Effector CD4-positive, alpha-beta T cell (primary cell): ENCODE measurements around the gene PFKFB4.

Experiments used
- DNase-seq: peaks from one replicate; pipeline ENCODE4 v3.0.0-alpha.2; 2020
- total RNA-seq: gene quantifications from one replicate; lab custom pipeline; 2026; lab: John Stamatoyannopoulos, UW

PFKFB4 gene
- 3.6 reads per million, percentile 14 among the genes with 10 or more reads in this experiment for total RNA-seq

DNA sequence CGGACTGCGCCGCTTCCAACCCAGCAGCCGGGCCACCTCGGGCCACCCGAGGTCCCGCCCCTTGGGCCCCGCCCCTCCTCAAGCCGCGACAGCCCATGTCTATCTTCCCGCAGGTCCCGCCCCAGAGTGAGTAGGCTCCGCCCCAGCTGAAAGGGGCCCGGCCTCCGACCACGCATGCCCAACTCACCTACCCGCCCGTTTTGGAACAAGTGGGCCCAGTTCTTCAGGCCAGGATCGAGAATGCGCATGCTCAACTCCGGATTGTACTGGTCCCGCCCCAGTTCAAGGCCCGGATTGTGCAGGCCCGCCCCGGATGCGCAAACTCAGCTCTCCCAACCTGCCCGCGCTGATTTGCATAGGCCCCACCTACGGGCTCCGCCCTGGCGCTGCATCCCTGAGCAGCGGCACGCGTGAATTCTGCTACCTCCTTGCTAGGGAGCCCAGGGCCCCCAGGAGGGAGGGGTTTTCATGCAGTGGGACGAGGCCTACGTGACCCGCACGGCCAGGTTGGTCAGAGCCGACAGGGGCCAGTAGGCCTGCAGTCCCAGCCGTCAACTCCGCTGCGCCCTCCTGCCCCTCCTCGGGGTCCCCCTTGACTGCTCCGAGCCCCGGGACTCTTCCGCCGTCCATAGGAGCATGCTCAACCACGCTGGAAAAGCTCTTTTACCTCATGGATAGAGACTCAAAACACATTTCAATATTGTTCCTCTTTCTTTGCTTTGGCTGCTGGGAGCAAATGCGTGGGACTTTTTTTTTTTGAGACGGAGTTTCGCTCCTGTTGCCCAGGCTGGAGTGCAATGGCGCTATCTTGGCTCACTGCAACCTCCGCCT lies at the start of gene PFKFB4:
TSS of gene PFKFB4 (minus strand) at position 8 of the 831 bp plus-strand sequence. CDS start 26 bp downstream, outside the sequence.
- peak; percentile 97 for DNase-seq

DNA sequence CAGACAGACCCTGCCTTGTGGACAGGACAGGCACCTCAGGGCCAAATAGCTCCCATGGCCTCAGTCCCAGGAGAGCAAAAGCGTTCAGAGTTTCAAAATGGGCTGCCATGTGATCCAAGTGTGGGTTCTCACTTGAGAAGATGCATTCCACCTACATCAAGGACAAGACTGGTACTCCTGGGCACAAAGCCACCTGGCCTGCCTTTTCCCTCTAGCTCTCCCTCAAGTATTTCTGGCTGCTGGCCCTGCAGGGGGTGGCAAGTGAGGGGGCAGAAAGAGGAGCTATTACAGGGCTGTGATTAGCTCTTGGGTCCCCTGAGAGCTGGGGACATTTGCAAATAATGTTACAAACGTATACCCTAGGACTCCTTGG lies 45.0 kb upstream of the PFKFB4 start:
- DNase-seq: no peak

- no peak for DNase-seq
Measured at GRCh38 chr3:48600711-48601621, 44.4 kb upstream of the PFKFB4 start.

- DNase-seq: no peak
Measured at GRCh38 chr3:48599509-48600285, 43.1 kb upstream of the PFKFB4 start.

- no peak for DNase-seq
Measured at GRCh38 chr3:48599077-48599501, 42.5 kb upstream of the PFKFB4 start.

- DNase-seq: no peak
Measured at GRCh38 chr3:48598323-48599076, 41.9 kb upstream of the PFKFB4 start.

- no peak for DNase-seq
Measured at GRCh38 chr3:48597408-48597800, 40.8 kb upstream of the PFKFB4 start.

- DNase-seq: no peak
Measured at GRCh38 chr3:48596676-48597407, 40.2 kb upstream of the PFKFB4 start.

DNA sequence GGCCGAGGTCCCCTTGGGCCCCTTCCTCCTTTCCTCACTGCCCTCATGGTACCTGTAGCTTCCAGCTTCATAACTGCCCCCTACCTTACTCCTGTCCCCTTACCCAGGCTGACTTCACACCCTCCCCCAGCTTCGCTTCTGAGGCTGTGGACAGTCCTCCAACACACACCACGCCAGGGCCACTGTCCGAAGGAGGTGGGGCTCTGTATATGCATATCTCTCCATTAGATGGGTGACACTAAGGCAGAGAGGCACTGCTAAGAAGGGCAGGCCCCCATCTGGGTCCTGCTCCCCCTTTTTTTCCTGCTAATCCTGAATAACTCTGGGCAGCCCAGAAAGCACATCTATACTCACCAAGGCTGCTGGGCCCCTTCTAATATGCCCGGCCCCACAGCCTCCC lies 39.6 kb upstream of the PFKFB4 start:
- DNase-seq: no peak

DNA sequence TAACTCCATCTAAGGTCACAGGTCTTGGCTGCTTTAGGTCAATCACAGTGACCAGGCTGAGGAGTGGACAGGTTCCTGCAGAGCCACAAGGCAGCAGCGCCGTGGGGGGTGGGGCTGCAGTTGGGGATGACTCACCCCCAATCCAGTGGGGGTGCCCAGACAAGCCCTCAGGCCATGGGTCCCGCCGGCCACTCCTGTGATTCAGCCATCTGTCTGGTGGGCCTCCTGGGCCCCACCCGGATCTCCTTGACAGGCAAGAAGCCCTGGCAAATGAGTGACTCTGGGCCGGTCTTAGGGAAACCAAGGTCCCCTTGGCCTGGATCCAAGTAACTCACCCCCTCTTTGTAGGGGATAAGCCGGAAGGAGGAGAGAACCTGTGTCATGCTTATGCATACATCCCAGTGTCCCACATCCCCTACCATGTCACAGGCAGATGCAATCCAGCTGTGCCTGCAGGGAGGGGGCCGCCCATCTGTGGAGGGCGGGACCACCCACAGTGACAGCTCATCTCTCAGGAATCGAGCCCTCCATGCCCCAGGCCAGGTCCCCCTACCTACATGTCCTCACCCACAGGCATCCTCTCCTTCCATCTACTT lies 39.0 kb upstream of the PFKFB4 start:
- no peak for DNase-seq

- DNase-seq: no peak
Measured at GRCh38 chr3:48595075-48595525, 38.5 kb upstream of the PFKFB4 start, which contains the start of gene COL7A1. COL7A1 (minus strand) TSS chr3:48595329; CDS start chr3:48595159, 170 bp downstream.

GRCh38 chr3:48594417-48595049 lies 37.9 kb upstream of the PFKFB4 start:
- DNase-seq: no peak

GRCh38 chr3:48593337-48593736 lies 36.7 kb upstream of the PFKFB4 start:
- DNase-seq: no peak

- DNase-seq: no peak
Measured at GRCh38 chr3:48592519-48593087, 36.0 kb upstream of the PFKFB4 start.

DNA sequence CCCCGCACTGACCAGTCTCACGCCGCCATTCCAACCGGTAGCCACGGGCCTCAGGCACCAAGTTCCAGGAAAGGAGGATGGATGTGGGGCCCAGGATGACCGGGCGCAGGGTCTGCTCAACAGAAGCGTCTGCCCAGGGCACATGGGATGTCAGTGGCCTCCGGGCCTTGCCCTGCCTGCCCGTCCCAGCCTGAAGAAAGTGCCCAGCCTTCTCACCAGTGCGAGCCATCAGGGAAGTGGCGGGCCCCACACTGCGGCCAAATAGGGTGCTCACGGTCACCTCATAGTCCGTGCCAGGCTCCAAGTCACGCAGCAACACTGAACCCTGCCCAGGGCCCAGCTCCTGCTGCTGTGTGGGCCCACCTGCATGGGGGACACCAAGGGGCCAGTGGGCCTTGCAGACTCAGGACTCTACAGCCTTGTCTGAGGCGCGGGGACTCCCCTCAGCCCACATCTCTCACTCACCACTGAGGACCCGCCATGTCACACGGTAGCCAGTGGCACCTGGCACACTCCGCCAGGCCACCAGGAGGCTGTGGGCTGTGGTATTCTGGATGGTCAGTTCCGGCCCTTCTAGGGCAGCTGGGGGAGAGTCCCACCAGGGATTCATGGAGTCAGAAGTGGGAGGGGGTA lies 35.4 kb upstream of the PFKFB4 start:
- DNase-seq: no peak

DNA sequence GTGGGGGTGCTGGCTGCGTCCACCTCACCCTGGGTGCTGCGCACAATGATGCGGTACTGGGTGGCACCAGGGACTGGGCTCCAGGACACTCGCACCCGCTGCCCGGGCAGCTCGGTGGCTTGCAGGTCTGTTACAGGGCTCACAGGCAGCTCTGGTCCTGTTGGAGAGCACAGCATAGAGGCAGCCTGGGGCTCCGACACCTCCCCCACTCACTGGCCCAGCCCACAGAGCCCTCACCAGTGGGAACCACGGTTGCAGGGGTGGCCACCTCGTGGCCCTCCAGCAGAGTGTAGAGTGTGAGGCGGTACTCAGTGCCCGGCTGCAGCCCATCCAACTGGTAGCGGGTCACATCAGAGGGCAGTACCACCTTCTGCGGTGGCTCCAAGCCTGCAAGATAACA lies 34.8 kb upstream of the PFKFB4 start:
- DNase-seq: no peak

- no peak for DNase-seq
Measured at GRCh38 chr3:48588230-48588629, 31.6 kb upstream of the PFKFB4 start.

DNA sequence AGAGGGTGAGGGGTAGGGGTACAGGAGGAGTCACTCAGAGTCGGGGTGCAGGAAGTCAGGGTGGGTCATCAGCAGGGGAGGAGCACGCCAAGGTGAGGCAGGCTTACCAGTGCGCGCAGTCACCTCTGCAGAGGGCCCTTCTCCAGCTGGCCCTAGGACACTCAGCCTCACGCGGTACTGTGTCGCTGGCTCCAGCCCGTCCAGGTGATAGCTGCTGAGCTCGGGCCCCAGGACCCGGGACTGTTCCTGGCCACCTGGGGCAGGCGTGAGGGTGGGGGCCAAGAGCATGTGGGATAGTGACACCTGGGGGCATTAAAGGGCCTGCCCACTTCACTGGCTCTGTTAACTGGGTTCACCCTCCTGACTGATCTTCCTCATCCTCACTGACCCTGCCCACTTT lies 31.1 kb upstream of the PFKFB4 start:
- DNase-seq: no peak

GRCh38 chr3:48585411-48585810 lies 28.8 kb upstream of the PFKFB4 start:
- no peak for DNase-seq
